GM12874 (cell line): ENCODE measurements around the gene CAPRIN1.

Experiments
- CTCF ChIP-seq: IDR thresholded peaks from 2 replicates; pipeline ENCODE4 v1.5.1; 2011; ENCODE audit warnings: low read depth, mild to moderate bottlenecking, control low read depth, low read length, moderate library complexity; ENCODE audit not compliant: insufficient read depth

Gene CAPRIN1

GRCh38 chr11:34111722-34112270 is 60.3 kb downstream of the CAPRIN1 start:
- no peak for TF ChIP-seq CTCF

- TF ChIP-seq CTCF: no peak
These were observed 62.5 kb downstream of the CAPRIN1 start for GRCh38 chr11:34114014-34114413.

GRCh38 chr11:34114471-34114870 is 62.9 kb downstream of the CAPRIN1 start:
- TF ChIP-seq CTCF: no peak

- TF ChIP-seq CTCF: no peak
These were observed 69.1 kb downstream of the CAPRIN1 start for GRCh38 chr11:34120651-34121050.

- no peak for TF ChIP-seq CTCF
These were observed 73.5 kb downstream of the CAPRIN1 start for GRCh38 chr11:34124885-34125668.

- no peak for TF ChIP-seq CTCF
These were observed 75.7 kb downstream of the CAPRIN1 start for GRCh38 chr11:34126959-34127848.

DNA sequence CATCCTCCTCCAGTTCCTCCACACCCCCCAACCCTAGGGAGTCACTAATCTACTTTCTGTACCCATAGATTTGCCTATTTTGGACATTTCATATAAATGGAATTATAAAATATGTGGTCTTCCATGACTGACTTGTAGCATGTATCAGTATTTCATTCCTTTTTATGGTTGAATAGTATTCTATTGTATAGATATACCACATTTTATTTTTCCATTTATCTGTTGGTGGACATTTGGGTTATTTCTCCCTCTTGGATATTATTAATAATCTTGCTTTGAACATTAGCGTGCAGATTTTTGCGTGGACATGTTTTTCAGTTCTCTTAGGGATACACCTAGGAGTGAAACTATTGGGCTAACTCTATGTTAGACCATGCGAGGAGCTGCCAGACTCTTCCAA is 77.3 kb downstream of the CAPRIN1 start:
- TF ChIP-seq CTCF: no peak
